ENCODE measurements around the gene ZMIZ1. TPM values are rescaled to one million over a fixed set of nuclear protein-coding genes. Genes with fewer than 3 reads are reported as not detected.

Gene ZMIZ1
- total RNA-seq, 1 donor from 2014 or later, result 50.1 TPM

DNA sequence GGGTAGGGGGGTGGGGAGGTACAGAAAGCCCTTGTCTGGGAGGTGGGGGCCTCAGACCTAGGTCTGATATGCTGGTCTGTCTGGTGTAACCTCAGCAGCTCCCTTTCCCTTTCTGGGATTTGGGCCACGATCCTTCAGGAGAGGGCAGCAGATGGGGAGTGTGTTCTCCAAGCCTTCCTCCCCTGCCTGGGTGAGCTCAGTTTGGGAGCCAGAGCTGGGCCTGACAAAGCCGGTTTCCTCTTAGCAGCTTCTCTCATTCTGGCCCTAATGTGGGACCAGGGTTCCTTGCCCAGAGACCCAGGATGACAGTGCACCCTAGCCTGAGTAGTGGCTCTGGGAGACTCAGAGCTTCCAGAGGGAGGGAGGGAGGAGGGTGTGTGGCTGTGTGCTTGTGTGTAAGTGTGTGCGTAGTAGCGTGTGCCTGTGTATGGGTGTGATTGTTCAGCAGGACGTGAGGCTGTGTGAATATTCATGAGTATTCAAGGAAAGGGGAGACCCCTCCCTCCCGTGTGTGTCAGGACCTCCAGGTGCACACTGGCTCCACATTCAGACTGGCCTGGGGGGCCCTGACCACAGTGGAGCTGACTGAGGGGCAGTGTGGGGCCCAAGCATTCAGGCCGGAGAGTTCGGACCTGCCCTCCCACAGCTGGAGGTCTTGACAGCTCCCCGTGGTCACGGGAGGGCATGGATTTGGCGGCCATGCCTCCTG is 96.5 kb downstream of the ZMIZ1 start:
- DNase-seq (ENCODE audit: extremely low read depth, low read depth, low spot score), result no peak

DNA sequence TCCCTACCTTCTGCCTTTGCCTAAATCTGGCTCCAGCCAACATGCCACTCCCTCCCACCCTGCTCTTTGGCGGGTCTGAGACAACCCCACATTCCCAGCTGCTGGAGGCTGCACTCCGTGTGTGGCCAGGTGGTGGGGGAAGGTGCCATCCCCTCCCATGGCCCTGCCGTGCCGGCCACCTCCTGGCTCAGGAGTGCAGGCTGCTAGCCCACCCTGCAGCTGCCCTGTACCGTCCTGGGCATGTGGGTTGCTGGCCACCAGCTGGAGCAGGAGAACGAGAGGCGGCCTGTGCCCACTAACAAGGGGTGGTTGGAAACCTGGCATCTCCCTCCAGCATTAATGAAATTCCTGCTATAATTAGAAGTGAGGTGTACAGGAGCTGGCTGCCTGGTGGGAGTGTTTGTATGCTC is 97.6 kb downstream of the ZMIZ1 start:
- DNase-seq (ENCODE audit: extremely low read depth, low read depth, low spot score), result no peak

- no peak for DNase-seq (ENCODE audit: extremely low read depth, low read depth, low spot score)
These were observed 98.0 kb downstream of the ZMIZ1 start for GRCh38 chr10:79166741-79167140.

- no peak for DNase-seq (ENCODE audit: extremely low read depth, low read depth, low spot score)
These were observed 98.8 kb downstream of the ZMIZ1 start for GRCh38 chr10:79167537-79167936.

GRCh38 chr10:79168210-79168609 is 99.4 kb downstream of the ZMIZ1 start:
- DNase-seq (ENCODE audit: extremely low read depth, low read depth, low spot score), result no peak

GRCh38 chr10:79170226-79170752 is 101.5 kb downstream of the ZMIZ1 start:
- no peak for DNase-seq (ENCODE audit: extremely low read depth, low read depth, low spot score)

DNA sequence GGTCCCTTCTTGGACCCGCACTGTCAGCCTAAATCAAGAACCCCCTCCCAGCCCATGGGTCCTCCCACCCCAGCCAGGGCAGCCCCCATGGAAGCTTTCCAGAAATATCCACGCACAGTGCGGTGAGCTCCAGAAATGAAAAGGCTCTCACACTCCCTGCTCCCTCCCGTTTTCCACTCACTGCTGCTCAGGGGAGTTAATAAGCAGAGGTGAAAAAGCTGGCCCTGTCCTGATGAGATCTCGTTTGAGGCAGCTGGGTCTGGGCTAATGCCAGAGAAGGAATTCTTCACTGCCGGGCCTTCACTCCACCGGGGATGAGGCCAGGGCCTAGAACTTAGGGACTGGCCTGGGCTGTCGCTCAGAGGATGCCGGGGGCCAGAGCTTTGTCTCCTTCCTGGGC is 102.2 kb downstream of the ZMIZ1 start:
- DNase-seq (ENCODE audit: extremely low read depth, low read depth, low spot score), result no peak

DNA sequence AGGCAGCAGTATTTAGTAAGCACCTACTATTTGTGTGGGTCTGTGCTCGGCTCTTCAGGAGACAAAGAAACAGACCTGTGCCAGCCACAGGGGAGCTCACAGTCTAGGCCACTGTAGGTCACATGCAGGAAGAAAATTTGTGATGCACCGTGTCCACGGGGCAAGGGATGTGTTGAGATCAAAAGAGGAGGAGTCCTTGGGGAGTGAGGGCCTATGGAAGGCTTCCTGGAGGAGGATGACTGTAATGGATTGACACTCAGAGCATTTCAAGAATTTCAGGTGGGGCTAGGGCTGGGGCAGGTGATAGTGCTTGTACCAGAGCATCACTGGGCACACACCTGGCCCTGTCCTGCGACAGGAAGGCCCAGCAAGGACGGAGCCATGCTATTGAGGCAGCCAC is 102.7 kb downstream of the ZMIZ1 start:
- DNase-seq (ENCODE audit: extremely low read depth, low read depth, low spot score), result no peak

DNA sequence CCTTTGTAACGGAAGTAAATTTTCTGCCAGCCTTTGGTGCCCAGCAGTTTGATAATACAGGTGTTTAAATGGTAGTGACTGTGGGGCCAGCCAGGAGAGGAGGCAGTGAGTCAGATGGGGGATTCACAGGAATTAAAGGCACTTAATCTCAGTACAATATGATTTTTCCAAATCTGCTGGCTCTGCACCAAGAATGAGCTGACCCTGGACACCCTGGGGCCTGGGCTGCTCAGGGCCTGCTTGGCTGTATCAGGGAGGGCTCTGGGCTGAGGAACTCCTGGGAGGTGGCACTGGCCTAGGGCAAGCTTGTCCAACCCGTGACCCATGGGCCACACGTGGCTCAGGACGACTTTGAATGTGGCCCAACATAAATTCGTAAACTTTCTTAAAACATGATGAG is 104.1 kb downstream of the ZMIZ1 start:
- DNase-seq (ENCODE audit: extremely low read depth, low read depth, low spot score), result no peak

GRCh38 chr10:79173582-79174262 is 105.0 kb downstream of the ZMIZ1 start:
- DNase-seq (ENCODE audit: extremely low read depth, low read depth, low spot score), result no peak

GRCh38 chr10:79176052-79176501 is 107.3 kb downstream of the ZMIZ1 start:
- DNase-seq (ENCODE audit: extremely low read depth, low read depth, low spot score), result no peak

GRCh38 chr10:79176949-79177602 is 108.3 kb downstream of the ZMIZ1 start:
- no peak for DNase-seq (ENCODE audit: extremely low read depth, low read depth, low spot score)

- no peak for DNase-seq (ENCODE audit: extremely low read depth, low read depth, low spot score)
These were observed 109.4 kb downstream of the ZMIZ1 start for GRCh38 chr10:79178070-79178576.

GRCh38 chr10:79178614-79179163 is 109.9 kb downstream of the ZMIZ1 start:
- no peak for DNase-seq (ENCODE audit: extremely low read depth, low read depth, low spot score)

- no peak for DNase-seq (ENCODE audit: extremely low read depth, low read depth, low spot score)
These were observed 110.6 kb downstream of the ZMIZ1 start for GRCh38 chr10:79179164-79179956.

DNA sequence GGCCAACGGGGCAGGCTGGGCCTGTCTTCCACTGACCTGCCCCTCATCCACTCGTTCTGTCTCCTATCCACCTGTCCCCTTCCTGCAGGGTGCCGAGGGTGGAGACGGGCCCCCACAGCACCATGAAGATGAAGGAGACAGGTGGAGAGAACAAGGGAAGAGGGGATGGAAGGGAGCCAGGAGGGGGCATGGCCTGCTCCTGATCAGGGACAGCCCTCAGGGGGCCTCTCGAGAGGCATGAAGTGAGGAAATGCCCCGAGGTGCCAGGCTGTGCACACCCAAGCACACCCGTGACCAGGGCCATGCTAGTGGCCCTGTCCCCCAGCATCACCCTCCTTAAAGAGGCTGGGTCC is 111.2 kb downstream of the ZMIZ1 start:
- no peak for DNase-seq (ENCODE audit: extremely low read depth, low read depth, low spot score)

- DNase-seq (ENCODE audit: extremely low read depth, low read depth, low spot score), result no peak
These were observed 111.9 kb downstream of the ZMIZ1 start for GRCh38 chr10:79180414-79181221.

DNA sequence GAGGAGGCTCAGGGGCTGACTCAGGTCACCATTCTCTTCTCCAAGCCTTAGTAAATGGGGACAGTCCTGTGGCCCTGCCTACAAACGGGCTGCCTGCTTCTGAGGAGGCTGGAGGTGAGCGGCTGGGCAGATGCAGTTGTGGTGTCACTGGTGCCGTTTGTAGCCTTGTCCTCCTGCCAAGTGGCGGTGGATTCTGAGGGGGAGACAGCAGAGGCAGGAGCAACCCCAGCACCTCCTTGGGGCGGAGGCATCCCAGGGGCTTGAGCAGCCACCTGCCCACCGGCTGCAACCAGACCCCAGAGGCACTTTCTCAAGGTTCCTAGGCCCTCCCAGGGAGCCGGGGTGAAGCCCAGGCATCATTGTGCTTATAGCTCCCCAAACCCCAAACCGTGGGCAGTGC is 112.5 kb downstream of the ZMIZ1 start:
- no peak for DNase-seq (ENCODE audit: extremely low read depth, low read depth, low spot score)

GRCh38 chr10:79181698-79182521 is 113.1 kb downstream of the ZMIZ1 start:
- DNase-seq (ENCODE audit: extremely low read depth, low read depth, low spot score), result no peak
